ENCODE results near the gene INPP4A.

GRCh38 chr2:98533547-98533946 is 88.9 kb downstream of the INPP4A start:
- TF ChIP-seq CTCF (IDR thresholded peaks at IDR 0.05), result no peak
- TF ChIP-seq POLR2AphosphoS5 (IDR thresholded peaks at IDR 0.05), result no peak
- no peak for TF ChIP-seq POLR2A (IDR thresholded peaks at IDR 0.05)
- no peak for TF ChIP-seq EP300 (IDR thresholded peaks at IDR 0.05)
